A549 treated with RU486 at 1 μM for 4 hours (cell line): ENCODE measurements around the gene GPR34. TPM values are rescaled to one million over a fixed set of nuclear protein-coding genes. Genes with fewer than 3 reads are reported as not detected.

Source experiments
- total RNA-seq: library from RNA; stranded (reverse); fragments of 200-300 nt; extraction: Qiagen RNA extraction; gene quantifications from 5 replicates; pipeline ENCODE4 v1.2.3, GENCODE V29; 2022; ENCODE audit warnings: low read depth

GPR34 gene, protein sequence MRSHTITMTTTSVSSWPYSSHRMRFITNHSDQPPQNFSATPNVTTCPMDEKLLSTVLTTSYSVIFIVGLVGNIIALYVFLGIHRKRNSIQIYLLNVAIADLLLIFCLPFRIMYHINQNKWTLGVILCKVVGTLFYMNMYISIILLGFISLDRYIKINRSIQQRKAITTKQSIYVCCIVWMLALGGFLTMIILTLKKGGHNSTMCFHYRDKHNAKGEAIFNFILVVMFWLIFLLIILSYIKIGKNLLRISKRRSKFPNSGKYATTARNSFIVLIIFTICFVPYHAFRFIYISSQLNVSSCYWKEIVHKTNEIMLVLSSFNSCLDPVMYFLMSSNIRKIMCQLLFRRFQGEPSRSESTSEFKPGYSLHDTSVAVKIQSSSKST
- total RNA-seq: 0.13 TPM in 1 of 5 replicates, not detected in the others

GRCh38 chrX:41688835-41689234 lies at the start of gene GPR34:
TSS of gene GPR34 (plus strand) at chrX:41688973. CDS start at chrX:41695634, 6,661 bp downstream.

DNA sequence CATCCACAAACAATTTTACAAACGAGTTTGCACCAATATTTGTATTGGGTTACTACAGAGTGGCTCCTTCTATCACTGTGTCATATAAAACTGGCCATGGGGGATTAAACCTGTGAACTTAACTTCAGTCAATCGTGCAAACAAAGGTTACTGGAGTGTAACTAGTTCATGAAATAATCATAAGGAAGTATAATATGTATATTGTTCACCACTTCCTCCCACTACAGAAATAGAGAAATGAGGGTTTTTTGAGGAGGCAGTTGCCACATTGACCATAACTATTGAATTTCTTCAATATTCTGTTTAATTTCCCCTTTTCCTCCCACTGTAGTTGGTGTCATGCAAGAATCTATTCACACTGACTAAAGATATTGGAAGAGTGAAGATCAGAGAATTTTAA lies 35.1 kb downstream of the GPR34 start, which contains the start of gene GPR82:
Gene GPR82 (plus strand): TSS at position 356 of the 400 bp plus-strand sequence. CDS start 2,846 bp downstream, outside the sequence.

Other genes with a start within 250 kb of the GPR34 start
- not detected in 5 replicates for gene NYX, start 241.6 kb upstream of the GPR34 start, total RNA-seq
- not detected in 5 replicates for gene GPR82, start 35.2 kb downstream of the GPR34 start, total RNA-seq
- gene CASK, start 234.6 kb downstream of the GPR34 start, total RNA-seq: 18.2 to 23.6 TPM (median 20.9 TPM) in 5 replicates